ENCODE measurements around the gene TM4SF18. TPM values are rescaled to one million over a fixed set of nuclear protein-coding genes. Genes with fewer than 3 reads are reported as not detected.

The TM4SF18 gene
- total RNA-seq, 1 experiment from 2014 or later, result not detected

- POLR2A ChIA-PET (ENCODE audit: unreplicated experiment), result interaction anchor here (0.7 kb wide), 1 partner anchor 489 kb away, joined by 14 read pairs; no protein-coding TSS in a partner anchor
- BruUV-seq (replicated peaks), result no TSS peak
- Histone ChIP-seq H3K27ac (peak overlapping the region; percentile 17; the same call in 1 of the 2 replicates), H3K4me2 (no peak overlapping the region), H3K27me3 (ENCODE audit: insufficient read depth, low read depth) (no peaks in the 10 kb centered on the region), H3F3A (ENCODE audit: insufficient read depth, low read depth) (no peaks in the 10 kb centered on the region), H4K20me1 (ENCODE audit: insufficient read depth) (no peaks in the 10 kb centered on the region; the same call in 1 of the 2 replicates), H3K79me2 (ENCODE audit: low read depth) (no peaks in the 10 kb centered on the region), H3K9me3 (ENCODE audit: insufficient read depth, low read depth) (no peaks in the 10 kb centered on the region), H2AFZ (no peak overlapping the region), H3K4me1 (replicated peaks; ENCODE audit: insufficient read depth) (peaks cover 18% of the 10 kb centered on the region), H3K36me3 (ENCODE audit: low read depth) (no peaks in the 10 kb centered on the region), H3K9me2 (ENCODE audit: insufficient read depth) (no peaks in the 10 kb centered on the region), H3K4me3 (no peak overlapping the region)
- CTCF ChIA-PET, result no interaction called here
- no peak for DNase-seq
- no peak for TF ChIP-seq EZH2 (IDR thresholded peaks at IDR 0.05; ENCODE audit: low read depth)
- TF ChIP-seq CTCF (conservative IDR thresholded peaks at IDR 0.05), result no peak
- intact Hi-C loops (cut with micrococcal nuclease; ENCODE audit: unreplicated experiment), result no loop called here
Measured at GRCh38 chr3:149282836-149283235, 50.6 kb downstream of the TM4SF18 start.

- Histone ChIP-seq H3F3A (ENCODE audit: insufficient read depth, low read depth) (peaks cover 5% of the 10 kb centered on the region; the same call in 1 of the 2 replicates), H3K4me2 (no peak overlapping the region), H3K4me3 (no peak overlapping the region), H3K9me2 (ENCODE audit: insufficient read depth) (no peaks in the 10 kb centered on the region), H3K36me3 (ENCODE audit: low read depth) (no peaks in the 10 kb centered on the region), H3K27me3 (ENCODE audit: insufficient read depth, low read depth) (no peaks in the 10 kb centered on the region), H4K20me1 (ENCODE audit: insufficient read depth) (no peaks in the 10 kb centered on the region; the same call in 1 of the 2 replicates), H3K9me3 (ENCODE audit: insufficient read depth, low read depth) (no peaks in the 10 kb centered on the region), H2AFZ (no peak overlapping the region), H3K4me1 (replicated peaks; ENCODE audit: insufficient read depth) (peaks cover 23% of the 10 kb centered on the region), H3K79me2 (ENCODE audit: low read depth) (no peaks in the 10 kb centered on the region), H3K27ac (no peak overlapping the region)
- no TSS peak for BruUV-seq (replicated peaks)
- CTCF ChIA-PET, result no interaction called here
- POLR2A ChIA-PET (ENCODE audit: unreplicated experiment), result interaction anchor here (0.7 kb wide), 1 partner anchor 490 kb away, joined by 14 read pairs; no protein-coding TSS in a partner anchor
- intact Hi-C loops (cut with micrococcal nuclease; ENCODE audit: unreplicated experiment), result no loop called here
- no peak for TF ChIP-seq CTCF (conservative IDR thresholded peaks at IDR 0.05)
- TF ChIP-seq EZH2 (IDR thresholded peaks at IDR 0.05; ENCODE audit: low read depth), result no peak
- DNase-seq, result no peak
Measured at GRCh38 chr3:149282322-149282721, 51.1 kb downstream of the TM4SF18 start.

GRCh38 chr3:149280671-149281349 is 52.6 kb downstream of the TM4SF18 start:
- no peak overlapping the region for H3K4me2 ChIP-seq
- H3F3A ChIP-seq (ENCODE audit: insufficient read depth, low read depth), result peaks cover 11% of the 10 kb centered on the region; the same call in 1 of the 2 replicates
- H3K36me3 ChIP-seq (ENCODE audit: low read depth), result no peaks in the 10 kb centered on the region
- no peaks in the 10 kb centered on the region for H3K79me2 ChIP-seq (ENCODE audit: low read depth)
- ChIA-PET CTCF (interaction anchor here (1.2 kb wide), 1 partner anchor 161 kb away, joined by 3 read pairs; no protein-coding TSS in a partner anchor), POLR2A (ENCODE audit: unreplicated experiment) (interaction anchor here (0.6 kb wide), 1 partner anchor 39 kb away, joined by 4 read pairs; no protein-coding TSS in a partner anchor)
- DNase-seq, result no peak
- H3K27ac ChIP-seq, result no peak overlapping the region
- 0 out of 2 replicates have a peak, but pooled peaks cover 5% of the 10 kb centered on the region for H3K9me3 ChIP-seq (ENCODE audit: insufficient read depth, low read depth)
- peaks cover 30% of the 10 kb centered on the region for H3K4me1 ChIP-seq (replicated peaks; ENCODE audit: insufficient read depth)
- H3K27me3 ChIP-seq (ENCODE audit: insufficient read depth, low read depth), result no peaks in the 10 kb centered on the region
- no peaks in the 10 kb centered on the region for H3K9me2 ChIP-seq (ENCODE audit: insufficient read depth)
- BruUV-seq (replicated peaks), result no TSS peak
- H4K20me1 ChIP-seq (ENCODE audit: insufficient read depth), result no peaks in the 10 kb centered on the region; the same call in 1 of the 2 replicates
- intact Hi-C loops (cut with micrococcal nuclease; ENCODE audit: unreplicated experiment), result no loop called here
- no peak overlapping the region for H2AFZ ChIP-seq
- TF ChIP-seq CTCF (conservative IDR thresholded peaks at IDR 0.05) (no peak), EZH2 (IDR thresholded peaks at IDR 0.05; ENCODE audit: low read depth) (no peak)
- H3K4me3 ChIP-seq, result no peak overlapping the region

Measured in PC-9 (cell line).